Measurements from ENCODE around the gene RBFOX2.
A peak's percentile ranks its signal among the peaks of the same experiment; 100 is the strongest.

The RBFOX2 gene

DNA sequence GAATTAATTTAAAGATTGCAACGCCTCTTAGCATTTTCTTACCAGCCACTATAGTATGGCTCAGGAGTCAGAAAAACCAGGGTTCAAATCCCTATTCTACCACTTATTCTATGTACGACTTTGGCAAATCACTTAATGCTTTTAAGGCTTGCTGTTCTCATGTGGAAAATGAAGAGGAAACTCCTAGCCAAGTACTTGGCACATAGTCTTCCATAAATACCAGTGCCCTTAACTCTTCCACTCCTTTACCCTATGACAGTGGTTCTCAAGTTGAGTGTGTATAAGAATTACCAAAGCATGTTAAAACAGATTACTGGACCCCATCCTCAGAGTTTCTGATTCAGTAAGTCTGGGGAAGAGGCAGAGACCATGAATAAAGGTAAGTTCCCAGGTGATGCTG, 107.6 kb downstream of the RBFOX2 start:
- DNase-seq: no peak

DNA sequence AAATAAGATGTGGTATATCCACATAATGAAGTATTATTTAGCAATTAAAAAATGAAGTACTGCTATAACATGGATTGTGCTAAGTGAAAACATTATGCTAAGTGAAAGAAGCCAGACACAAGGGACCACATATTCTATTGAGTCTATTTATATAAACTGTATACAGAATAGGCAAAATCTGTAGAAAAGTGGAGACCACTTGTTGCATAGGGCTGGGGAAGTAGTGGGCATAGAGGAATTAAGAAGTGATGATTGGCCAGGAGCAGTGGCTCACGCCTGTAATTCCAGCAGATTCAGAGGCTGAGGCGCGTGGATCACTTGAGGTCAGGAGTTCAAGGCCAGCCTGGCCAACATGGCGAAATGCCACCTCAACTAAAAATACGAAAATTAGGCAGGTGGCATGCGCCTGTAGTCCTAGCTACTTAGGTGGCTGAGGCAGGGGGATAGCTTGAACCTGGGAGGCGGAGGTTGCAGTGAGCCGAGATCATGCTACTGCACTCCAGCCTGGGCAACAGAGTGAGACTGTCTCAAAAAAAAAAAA, 109.6 kb downstream of the RBFOX2 start:
- DNase-seq: no peak

DNA sequence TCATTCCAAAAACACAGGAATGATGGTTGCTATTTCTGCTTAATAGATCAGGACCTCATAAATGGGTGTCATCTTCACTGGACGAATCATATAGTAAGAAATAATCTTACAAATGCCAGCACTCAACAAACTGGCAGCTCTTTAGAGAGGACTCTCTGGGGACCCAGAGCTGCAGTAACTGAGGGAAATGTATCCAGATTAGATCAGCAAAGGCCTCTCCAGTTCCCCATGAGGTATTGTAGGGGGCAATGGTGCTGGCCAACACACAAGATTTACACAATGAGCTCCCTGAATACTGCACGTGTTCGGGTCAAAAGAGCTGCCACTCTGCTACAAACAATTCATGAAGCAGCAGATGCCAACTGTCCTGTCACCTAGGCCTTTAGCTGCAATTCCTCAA, 110.2 kb downstream of the RBFOX2 start:
- DNase-seq: no peak

DNA sequence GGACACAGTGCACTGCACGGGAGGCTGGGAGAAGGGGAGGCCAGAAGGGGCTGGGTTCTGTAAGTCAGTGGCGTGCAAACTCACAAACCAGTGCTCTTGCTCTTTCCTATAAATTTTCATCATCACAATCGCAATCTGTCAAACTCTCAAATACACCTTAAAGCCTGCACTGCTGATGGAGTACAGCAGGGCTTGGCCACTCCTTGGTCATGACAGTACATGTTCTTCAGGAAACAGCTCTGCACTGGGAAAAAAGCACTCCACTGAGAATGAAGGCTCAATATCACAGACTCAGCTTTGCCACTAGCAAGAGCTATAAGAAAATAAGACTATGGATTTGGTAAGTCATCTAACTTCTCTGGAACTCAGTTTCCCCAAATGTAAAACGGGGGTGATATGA, 111.0 kb downstream of the RBFOX2 start:
- DNase-seq: no peak

DNA sequence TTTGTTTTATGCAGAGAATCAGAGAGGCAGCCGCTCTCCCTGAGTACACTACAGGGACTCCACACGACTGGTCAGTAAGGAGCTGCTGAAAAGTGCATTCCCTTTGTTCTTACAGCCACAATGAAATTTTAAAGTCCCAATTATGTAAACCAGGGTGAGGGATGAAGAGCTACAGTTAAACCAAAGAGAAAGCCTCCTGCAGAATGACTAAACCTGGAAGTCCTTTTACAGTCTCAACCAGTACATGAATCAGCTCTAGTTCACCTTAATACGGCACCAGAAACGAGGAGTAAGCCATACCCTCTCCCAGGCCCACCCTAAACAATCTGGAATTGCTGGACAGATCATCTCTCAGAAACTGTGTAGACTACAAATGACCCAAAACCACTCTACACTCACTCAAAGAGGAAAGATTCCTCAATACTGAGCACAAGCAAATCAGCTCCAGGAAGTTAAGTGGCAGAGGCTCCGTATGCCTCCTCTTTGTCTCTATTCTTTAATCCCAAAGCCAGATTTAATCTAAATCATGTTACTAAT, 113.1 kb downstream of the RBFOX2 start:
- no peak for DNase-seq

DNA sequence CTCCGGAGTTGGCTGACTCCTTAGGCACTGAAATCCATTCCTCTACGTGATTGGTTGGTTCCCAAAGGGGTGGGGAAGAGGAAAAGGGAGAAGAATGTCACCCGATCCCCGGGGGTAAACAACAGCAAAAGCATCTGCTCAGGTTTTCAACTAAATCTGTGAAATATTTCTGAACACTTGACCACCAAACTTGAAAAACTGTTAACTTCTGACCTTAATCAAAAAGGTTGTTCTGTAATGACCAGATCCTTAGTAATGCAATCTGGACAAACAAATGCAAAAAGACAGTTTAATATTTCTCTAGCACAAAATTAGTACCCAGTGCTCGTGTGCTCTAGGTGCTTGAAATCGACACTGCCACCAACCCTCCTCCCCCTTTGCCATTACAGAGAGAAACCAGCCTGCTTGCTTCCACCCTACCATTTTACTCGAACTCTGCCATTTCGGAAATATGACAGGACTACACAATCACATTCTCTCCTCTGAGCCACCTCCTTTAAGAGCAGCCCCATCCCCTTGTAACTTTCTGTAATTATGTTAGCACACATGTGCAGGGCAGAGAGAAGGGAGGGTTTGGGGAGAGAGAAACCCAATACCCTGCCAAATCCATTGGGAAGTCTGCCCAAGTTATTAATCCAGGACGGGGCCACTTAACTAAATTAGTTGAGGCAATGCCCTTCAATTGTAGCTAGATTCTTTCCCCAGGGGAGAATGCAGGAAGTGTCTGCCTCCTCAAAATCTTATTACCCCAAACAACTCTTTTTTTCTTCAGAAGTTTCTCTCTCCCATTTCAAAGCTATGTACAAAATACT, 113.8 kb downstream of the RBFOX2 start:
- peak; percentile 3 to 22 for DNase-seq

DNA sequence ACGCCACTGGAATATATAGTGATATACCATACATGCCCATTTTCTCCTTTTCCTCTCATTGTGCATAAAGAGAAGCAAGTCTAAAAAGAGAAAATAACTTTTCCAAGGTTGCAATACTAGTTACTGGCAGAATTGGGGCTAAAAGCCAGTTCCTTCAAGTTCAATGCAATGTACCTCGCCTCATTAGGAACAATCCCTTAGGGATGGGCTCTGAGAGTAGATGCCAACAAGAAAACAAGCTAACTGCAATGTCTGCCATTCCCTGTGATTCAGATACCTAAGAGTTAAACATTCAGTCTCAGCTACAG, 114.3 kb downstream of the RBFOX2 start:
- DNase-seq: no peak

DNA sequence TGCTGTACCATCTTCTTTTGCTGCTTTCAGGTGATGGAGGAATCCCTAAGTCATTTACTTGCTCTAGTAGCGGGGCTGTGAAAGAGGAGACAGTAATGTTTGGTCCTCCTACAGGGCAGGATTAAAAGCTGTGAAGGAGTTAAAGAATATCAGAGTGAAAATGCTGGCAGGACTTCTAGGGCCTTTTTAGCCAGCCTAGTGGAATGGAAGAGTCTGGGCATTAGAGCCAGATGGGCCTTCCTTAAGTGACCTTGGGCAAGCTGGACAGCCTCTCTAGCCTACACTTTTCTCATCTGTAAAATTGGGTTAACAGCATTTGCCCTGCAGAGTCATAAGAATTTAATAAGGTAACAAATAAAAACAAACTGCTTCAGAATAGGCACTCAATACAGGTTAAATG, 114.7 kb downstream of the RBFOX2 start:
- DNase-seq: no peak

DNA sequence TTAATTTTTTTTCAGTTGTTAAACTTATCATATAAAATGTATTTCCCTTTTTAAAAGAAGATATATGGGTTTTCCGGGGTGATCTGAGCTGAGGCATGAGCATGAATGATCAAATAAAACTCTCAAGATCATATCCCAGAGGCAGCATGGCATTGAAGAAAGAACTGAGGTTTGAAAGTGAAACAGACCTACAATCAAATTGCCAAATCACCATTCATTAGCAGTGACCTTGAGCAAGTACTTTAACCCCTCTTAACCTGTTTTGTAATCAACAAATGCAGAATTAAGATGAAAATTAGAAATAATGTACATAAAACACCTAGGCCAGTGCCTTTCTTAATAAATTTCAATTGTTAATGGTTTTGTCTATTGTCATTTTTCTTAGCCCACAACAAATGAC, 116.0 kb downstream of the RBFOX2 start:
- no peak for DNase-seq

DNA sequence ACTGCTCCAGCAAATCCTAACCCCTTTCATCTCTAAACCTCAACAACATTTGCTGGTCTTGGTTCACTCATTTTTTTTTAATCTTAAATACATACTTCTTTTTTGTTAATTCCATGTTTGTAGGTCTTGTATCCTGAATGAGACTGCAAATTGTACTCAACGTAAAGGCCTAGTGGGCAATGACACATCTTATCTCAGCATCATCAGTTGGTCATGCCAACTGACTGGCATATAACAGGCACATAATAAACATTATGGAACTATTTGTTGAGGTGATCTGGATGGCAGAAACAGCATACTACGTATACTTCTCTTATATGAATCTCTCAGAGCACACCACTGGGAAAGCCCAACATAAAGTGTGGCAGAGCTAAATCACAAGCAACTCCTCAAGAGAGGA, 116.7 kb downstream of the RBFOX2 start:
- DNase-seq: no peak

DNA sequence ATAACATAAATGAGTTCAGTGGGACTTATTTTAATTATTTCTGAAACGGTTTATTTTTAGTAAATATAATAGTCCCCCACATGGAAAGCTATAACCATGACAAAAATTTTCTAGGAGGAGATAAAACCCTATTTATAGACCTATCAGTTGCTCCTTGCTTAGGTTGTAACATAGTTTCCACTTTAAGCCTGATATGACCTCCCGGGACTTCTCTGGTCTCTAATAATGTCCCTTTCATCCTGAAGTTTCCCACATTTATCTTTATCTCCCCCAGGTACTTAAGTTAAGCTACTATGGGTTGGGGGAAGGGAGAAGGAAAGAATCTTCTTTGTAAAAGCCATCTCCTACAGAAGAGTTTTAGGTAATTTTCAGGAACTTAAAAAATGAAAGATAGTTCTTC, 117.7 kb downstream of the RBFOX2 start:
- no peak for DNase-seq

DNA sequence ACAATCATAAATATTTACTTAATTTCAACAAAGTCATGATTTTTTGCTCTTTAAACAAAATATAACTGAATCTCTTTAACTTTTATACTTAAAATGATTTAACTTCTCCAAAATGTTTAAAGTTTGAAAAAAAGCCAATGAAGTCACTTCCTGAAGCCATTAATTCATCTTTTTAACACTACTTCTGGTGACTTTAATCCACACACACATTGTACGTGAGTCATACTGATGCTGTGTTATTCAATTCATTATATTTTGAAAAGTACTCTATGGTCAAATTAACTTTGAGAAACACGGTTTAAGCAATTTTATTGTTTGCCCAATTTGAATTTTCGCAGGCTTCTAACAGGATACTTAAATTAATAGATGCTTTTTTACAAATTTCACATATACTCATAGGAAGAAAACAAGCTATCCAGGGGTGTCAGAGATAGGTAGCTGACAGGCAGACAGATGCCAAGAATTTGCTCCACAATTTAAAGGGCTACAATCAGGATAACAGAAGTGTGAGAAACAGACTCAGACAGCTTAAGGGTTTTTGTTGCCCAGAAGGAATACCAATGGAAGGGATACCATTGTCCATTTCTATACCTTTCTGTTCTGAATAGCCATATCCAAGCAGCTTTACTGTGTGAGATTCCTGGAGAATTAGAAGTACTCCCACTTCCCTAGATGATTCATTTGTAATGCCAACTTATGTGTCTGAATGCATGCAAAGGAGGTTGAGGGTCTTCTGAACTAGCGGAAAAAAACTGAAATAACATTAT, 118.4 kb downstream of the RBFOX2 start:
- DNase-seq: no peak

DNA sequence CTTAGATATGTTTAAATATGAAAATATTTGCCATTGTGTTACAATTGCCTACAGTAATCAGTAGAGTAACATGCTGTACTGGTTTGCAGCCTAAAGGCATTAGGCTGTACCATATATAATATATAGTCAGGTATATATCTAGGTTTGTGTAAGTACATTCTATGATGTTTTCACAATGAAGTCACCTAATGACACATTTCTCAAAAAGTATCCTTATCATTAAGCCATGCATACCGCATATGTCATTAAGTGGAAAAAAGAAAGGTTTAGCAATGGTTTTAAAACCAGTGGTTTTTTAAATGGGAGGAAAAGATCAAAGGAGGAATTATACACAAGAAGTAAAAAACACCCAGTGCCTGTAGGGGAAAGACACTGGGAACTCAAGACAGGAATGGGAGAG, 122.7 kb downstream of the RBFOX2 start:
- no peak for DNase-seq

DNA sequence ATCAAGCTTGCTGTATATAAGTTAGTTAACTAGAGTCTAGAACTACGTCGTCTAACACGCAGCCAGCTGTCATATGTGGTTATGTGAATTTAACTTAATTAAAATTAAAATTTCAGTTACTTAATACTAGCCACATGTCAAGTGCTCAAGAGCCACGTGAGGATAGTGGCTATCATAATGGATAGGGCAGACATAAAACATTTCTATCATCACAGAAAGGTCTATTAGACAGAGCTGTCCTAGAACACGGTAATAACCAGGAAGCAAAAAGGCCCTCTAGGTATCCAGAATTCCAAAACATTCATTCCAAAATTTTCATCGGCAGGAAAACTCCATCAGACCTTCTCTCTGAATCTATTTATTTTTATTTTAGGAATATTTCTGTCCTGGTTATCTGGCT, 123.9 kb downstream of the RBFOX2 start:
- no peak for DNase-seq

DNA sequence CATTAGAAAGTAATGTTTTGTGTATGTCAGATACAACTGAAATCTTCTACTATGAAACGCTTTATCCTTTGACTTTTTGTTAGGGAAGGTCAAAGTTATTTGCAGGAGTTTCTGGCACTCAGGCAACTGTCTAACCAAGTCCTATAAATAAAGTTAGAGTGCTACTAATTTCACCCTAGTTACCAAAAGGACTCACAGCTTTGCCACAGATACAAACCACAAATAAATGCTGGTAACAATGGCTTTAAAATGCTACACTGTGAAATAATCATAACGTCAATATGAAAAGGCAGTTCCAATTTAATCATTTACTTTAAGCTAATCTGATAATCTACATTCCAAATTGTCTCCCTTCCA, 124.3 kb downstream of the RBFOX2 start:
- DNase-seq: no peak

DNA sequence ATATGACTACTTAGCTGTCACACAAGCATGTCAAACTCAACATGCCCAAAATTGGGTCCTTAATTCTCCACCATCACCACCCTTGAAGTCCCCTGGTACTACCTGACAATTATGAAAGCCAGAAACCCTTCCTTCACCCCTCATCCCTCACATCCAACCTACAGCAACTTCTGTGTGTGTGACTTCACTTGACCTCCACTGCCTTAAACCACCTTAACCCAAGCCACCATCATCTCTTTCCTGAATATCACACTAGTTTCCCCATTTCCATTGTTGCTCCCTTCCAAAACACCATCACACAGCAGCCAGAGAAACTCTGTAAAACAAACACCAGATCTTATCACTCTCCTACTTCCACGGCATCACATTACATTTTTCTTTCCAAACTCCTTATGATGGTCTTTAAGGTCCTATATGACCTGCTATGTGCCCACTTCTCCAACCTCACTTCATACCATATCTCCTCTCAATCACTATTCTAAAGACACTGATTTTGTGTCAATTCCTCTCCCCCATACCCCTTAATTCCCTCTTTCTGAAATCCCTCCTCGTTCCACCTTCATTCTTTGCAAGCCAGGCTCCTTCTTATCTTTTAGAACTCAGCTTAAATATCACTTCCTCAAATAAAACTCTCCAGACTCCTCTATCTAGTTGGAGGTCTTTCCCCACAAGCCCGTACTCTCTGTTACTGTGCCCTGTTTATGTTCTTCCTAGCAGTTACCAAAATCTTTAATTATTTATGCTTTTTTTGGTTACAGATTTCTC, 124.9 kb downstream of the RBFOX2 start:
- no peak for DNase-seq

DNA sequence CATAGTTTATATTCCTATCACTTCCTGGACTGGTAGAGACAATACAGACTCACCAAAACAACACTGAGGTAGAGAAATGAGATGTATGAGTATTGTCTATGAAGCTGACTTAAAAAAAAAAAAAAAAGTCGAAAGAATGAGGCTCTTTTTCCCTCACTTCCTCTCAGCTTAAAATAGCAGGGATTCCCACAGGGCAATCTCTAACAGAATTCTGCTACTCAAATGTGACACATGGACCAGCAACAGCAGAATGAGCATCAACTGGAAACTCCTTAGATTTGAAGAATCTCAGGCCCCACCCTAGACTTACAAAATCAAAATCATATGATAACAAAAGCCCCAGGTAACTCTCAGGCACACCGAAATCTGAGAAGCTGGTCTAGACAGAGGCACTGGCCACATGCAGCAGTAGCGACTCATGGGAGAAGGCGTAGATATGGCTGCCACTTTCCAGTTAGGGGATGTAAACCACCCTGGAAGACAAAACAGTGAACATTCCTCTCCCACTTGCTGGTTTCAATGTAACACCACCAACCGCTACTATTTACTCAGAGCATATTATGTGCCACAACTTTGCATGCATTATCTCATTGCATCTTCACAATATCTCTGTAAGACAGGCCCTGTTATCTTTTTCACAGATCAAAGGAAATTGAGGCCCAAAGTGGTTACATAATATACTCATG, 128.0 kb downstream of the RBFOX2 start:
- DNase-seq: peak in 1 of 2 donors; percentile 33

DNA sequence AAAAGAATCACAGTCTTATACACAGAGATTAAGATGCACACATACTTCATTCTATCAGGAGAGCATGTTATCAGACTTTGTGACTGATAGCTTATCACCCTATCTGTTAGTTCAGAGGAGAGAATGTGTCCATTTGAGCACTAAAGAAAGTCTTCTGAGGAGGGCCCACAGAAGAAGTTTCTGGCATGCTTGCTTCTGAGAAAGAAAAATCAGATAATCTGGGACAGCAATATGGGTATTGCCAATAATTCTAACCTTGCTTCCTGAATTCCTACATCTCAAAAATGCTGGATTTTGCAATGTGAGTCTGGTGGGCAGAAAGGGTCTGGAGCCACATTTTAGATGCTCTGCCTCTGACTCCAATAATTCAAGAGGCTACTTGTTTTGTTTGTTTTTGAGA, 128.9 kb downstream of the RBFOX2 start:
- DNase-seq: no peak

DNA sequence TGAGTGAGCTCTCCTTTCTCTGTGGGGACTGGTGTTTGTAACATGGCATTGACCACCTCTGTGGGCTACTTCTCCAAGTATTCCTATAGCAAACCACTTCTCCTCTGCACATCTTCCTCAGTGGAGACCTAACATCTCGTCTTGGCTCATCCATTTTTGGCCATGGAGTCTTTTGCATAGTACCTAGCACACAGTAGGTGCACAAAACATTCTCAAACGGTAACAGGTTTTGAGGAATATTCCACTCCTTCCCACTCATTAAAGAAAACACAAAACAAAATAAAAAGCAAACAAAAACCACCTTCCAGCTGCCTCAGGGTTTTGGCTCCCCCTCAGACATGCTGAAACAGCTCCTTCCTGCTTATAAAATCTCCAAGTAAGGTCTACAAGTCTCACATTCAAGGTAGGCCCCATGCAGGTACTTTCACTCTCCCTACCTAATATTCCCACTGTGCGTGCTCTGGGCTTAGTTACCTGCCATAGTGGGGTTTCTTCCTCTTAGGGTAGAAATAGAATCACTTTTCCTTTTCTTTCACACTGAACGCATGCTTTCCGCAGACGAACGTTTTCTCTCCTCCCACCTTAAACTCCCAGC, 132.4 kb downstream of the RBFOX2 start:
- no peak for DNase-seq

DNA sequence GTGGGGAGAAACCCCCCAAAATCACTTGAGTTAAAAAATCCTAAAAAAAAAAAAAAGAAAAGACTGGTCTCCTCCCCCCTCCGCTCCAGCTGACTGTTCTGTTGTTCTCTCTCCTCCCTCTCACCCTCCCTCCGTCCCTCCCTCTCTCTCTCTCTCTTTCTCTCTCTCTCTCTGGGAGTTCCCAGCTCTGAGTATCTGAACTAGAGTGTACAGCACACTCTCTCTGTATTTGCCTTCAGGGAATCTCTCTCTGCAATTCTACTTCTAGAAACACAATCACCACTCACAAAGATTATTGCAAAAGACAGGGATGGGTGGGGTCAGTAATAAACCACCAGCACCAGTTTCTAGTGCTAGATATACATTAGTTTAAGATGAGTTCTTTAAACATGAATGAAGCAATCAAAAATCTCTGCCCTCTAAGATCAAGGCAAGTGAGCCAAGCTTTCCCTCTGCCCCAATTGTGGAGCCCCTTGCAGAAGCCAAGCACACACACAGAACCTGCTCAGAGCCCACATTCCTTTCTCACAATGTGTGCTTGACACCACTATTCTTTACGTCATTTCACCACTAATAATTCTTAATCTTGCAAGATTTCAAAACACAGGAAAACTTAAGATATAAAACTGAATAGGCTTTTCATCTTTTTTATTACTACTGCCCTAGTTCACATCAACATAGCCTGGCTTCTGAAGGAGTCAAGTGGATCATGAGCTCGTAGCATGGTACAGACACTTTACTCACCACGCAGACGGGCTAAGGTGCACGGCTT, 133.5 kb downstream of the RBFOX2 start:
- no peak for DNase-seq

DNA sequence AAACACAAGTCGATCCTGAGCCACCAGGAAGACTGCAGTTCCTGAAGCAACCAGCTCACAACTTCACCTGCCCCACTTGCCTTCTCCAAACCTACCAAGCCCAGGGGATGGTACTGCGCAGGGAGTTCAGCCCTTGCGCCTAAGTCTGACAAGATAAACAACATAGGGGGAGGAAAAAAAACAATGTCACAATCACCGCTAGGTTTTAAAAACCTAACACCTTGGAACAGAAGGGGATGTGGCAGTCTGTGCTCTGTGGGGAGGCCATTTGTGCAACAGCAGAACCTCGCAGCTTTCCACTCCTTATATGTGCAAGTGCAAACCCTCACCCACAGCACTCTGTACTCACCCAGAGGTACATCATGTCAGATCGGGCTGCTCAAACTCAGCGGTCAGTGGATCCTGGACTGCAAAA, 134.2 kb downstream of the RBFOX2 start:
- peak in 1 of 2 donors; percentile 4 for DNase-seq

DNA sequence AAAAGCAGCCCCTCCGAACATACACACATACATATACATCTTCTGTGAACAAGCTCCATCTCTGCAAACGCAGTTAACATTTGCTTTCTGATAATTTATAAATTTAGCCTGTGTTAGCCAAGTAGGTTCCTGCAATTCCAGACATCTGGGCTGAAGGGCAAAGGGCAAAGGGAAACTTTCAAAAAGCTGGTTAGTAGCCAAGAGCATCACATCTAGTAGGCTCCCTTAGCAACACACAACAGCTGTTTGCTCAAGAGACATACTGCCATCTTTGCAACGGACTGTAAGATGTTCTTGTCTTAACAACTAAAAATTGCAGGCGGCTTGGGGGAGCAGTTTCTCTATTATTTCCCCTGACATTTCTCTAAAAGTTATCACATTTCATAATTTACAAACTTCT, 134.9 kb downstream of the RBFOX2 start:
- no peak for DNase-seq

Measured in CD4-positive, alpha-beta T cell treated with Interferon alpha-2 for 1 hour (primary cell).